NOMO-1 treated with dmso at 0.1 percent for 144 hours (cell line): ENCODE measurements around the gene EFCAB3.
"Not testable (repeated sequence)": the region's sequence is repeated elsewhere in the genome, so short reads cannot be mapped to it uniquely, and the experiment has no call there.

Experiments
- DNase-seq: peaks from one replicate; lab custom pipeline; 2025; ENCODE audit not compliant: unreplicated experiment; lab: John Stamatoyannopoulos, UW

EFCAB3 gene

DNA sequence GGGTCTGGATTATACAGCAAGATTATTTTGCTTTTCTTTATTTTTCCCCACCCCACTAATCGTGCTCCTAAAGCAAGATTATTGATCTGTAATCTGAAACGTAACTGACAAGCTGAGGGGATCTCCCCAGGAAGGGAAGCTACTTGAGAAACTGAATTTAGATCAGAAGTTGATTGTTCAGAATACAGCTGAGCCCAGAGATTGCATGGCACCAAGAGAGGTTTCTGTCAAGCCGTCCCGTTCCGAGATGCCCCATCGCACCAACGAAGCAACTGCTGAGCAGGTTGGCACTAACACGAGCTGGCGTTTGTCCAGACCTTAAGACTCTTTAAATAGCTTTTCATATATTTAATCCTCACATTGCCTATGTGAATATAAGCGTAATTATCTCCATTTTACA is 78.1 kb downstream of the EFCAB3 start:
- DNase-seq, result not testable (repeated sequence)

- not testable (repeated sequence) for DNase-seq
Observed at GRCh38 chr17:62464422-62464821, 84.1 kb downstream of the EFCAB3 start.

GRCh38 chr17:62465271-62465670 is 84.9 kb downstream of the EFCAB3 start:
- not testable (repeated sequence) for DNase-seq
